H1 (cell line): ENCODE data around the gene SLC25A26. TPM values are rescaled to one million over a fixed set of nuclear protein-coding genes. Genes with fewer than 3 reads are reported as not detected.

ENCODE experiments used
- BCL11A ChIP-seq, 2 experiments: IDR thresholded peaks; one replicate each; pipeline ENCODE4 v1.6.1; 2011; ENCODE audit warnings: low read depth in 2 of 2, low read length in 2 of 2, mild to moderate bottlenecking in 2 of 2
- CBX5 ChIP-seq: fragments of 300-800, 300-1000 bp; sonication (generic); IDR thresholded peaks from 2 replicates; pipeline ENCODE4 v1.7.1; 2016; ENCODE audit warnings: antibody characterized with exemption, low read length, low read depth
- CTBP2 ChIP-seq: IDR thresholded peaks from 2 replicates; pipeline ENCODE4 v1.7.0; 2011; ENCODE audit warnings: borderline replicate concordance, mild to moderate bottlenecking, moderate library complexity, mixed read lengths, low read length; ENCODE audit not compliant: insufficient read depth, insufficient read length
- FOSL1 ChIP-seq: IDR thresholded peaks from 2 replicates; pipeline ENCODE4 v1.6.1; 2011; ENCODE audit warnings: mild to moderate bottlenecking, low read depth, low read length, moderate library complexity; ENCODE audit not compliant: insufficient read depth
- HDAC6 ChIP-seq: IDR thresholded peaks from one replicate; pipeline ENCODE4 v1.7.1; 2012; ENCODE audit warnings: low read depth, mild to moderate bottlenecking, inconsistent platforms, low read length, moderate library complexity
- RAD21 ChIP-seq, 2 experiments: IDR thresholded peaks in 1 of 2; conservative IDR thresholded peaks in 1 of 2; 2 replicates each; pipeline ENCODE4 v1.6.1; 2011; ENCODE audit warnings: low read depth in 2 of 2, low read length in 2 of 2, improper control_type of control experiment in 1 of 2, inconsistent platforms in 1 of 2, mild to moderate bottlenecking in 1 of 2, moderate library complexity in 1 of 2
- TAF1 ChIP-seq: IDR thresholded peaks from 2 replicates; pipeline ENCODE4 v1.6.1; 2011; ENCODE audit warnings: mild to moderate bottlenecking, low read depth, low read length
- ZNF274 ChIP-seq: IDR thresholded peaks from 2 replicates; pipeline ENCODE4 v1.7.0; 2012; ENCODE audit warnings: low read length, borderline replicate concordance; ENCODE audit errors: extremely low read depth
- polyA plus RNA-seq, 7 experiments: library from polyadenylated mRNA; depleted of rRNA in 3 of 7; stranded (reverse) in 5 of 7; unstranded in 2 of 7; fragments of >200 nt in 5 of 7; fragments of 200-250 nt in 2 of 7; gene quantifications; 1 replicate in 5 of 7; 2 replicates in 1 of 7; 4 replicates in 1 of 7; pipeline versions ENCODE4 v1.2.1 to v1.2.3, GENCODE V29; 2011 to 2013; ENCODE audit warnings: missing spikeins in 2 of 7, mixed read lengths in 2 of 7
- total RNA-seq: library from RNA; stranded (reverse); fragmentation: NEBNext Ultra II Directional; extraction: Animal tissue kit (Norgen Biotek cat#: 25700); gene quantifications from 2 replicates; pipeline ENCODE4 v1.2.1, GENCODE V29; 2021
- TF ChIP-seq, protein P1 (sequence below): IDR thresholded peaks from 2 replicates; pipeline ENCODE4 v1.6.1; 2012; ENCODE audit warnings: low read length, inconsistent platforms

SLC25A26 gene
- total and polyA plus RNA-seq, 2 of the 8 experiments (the other 6 are each of a cell fraction or from before 2014, with no cell fraction given) = 30.0 to 37.0 TPM

DNA sequence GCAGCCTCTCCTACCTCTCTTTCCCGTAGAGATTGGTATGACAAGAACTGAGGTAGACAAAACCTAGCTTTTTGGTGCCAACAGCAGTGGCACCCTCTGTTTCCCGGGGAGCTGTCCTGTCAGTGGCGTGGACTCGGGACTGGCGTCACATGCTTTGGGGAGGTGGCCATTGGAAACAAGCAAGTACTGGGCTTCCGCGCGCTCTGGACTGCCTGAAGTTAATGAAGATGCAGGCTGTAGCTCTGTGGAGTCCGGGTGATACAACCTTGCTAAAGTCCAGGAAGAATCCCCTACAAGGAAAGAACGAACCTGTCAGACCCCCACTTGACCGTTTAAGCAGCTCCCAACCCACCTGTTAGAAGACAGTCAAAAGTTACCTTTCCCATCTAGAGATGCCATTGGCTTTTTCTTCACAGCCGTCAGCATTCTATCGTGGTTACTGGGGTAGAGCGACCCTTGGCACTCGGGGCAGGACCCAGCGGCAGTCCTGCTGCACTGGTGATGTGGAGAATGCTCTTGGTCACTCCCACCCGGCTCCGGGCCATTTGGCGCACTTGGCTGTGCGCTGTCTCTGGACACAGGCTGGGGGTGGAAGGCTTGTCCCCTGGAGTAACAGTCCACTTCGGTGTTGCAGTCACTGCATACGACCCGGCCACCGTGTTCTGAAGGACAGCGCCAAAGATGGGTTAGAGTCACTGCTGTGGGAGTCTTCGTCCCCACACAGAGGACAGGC, 159.6 kb downstream of the SLC25A26 start (continued):
- TF ChIP-seq, protein P1, sequence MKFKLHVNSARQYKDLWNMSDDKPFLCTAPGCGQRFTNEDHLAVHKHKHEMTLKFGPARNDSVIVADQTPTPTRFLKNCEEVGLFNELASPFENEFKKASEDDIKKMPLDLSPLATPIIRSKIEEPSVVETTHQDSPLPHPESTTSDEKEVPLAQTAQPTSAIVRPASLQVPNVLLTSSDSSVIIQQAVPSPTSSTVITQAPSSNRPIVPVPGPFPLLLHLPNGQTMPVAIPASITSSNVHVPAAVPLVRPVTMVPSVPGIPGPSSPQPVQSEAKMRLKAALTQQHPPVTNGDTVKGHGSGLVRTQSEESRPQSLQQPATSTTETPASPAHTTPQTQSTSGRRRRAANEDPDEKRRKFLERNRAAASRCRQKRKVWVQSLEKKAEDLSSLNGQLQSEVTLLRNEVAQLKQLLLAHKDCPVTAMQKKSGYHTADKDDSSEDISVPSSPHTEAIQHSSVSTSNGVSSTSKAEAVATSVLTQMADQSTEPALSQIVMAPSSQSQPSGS = no peak
- TF ChIP-seq CBX5 (no peak), HDAC6 (no peak), BCL11A (IDR thresholded peaks at IDR 0.05; ENCODE audit: low read depth in 2 of 2, low read length in 2 of 2) (no peak), CTBP2 (no peak), ZNF274 (no peak), RAD21 (IDR thresholded peaks at IDR 0.05 in 1 of 2, conservative IDR thresholded peaks at IDR 0.05 in 1 of 2; ENCODE audit: low read depth in 2 of 2, low read length in 2 of 2) (no peak), TAF1 (no peak), FOSL1 (no peak)
- TF ChIP-seq, all 59 proteins: peak for 0
